ENCODE measurements around the gene SDHB. TPM values are rescaled to one million over a fixed set of nuclear protein-coding genes. Genes with fewer than 3 reads are reported as not detected.

Gene SDHB
- total RNA-seq, 2 experiments from 2014 or later: 105 to 106 TPM

GRCh38 chr1:17032741-17033140 is 21.1 kb downstream of the SDHB start:
- Histone ChIP-seq H2AFZ (ENCODE audit: low read length) (no peak overlapping the region), H3K4me2 (ENCODE audit: low read length) (no peak overlapping the region), H3K79me2 (ENCODE audit: insufficient read depth, low read depth, low read length) (peaks cover 6% of the 10 kb centered on the region; the same call in 1 of the 2 replicates), H3K4me3 (ENCODE audit: low read depth, low read length, poor library complexity, severe bottlenecking) (no peak overlapping the region), H3K9me2 (ENCODE audit: insufficient read depth, low read length) (no peaks in the 10 kb centered on the region), H3K9me3 (ENCODE audit: low read length) (no peaks in the 10 kb centered on the region), H4K20me1 (ENCODE audit: insufficient read depth, low read length) (no peaks in the 10 kb centered on the region), H3K4me1 (ENCODE audit: insufficient read depth, low read length, poor library complexity, severe bottlenecking) (no peaks in the 10 kb centered on the region), H3K36me3 (ENCODE audit: insufficient read depth, low read length) (peaks cover 80% of the 10 kb centered on the region), H3K27ac (ENCODE audit: low read depth, low read length, poor library complexity, severe bottlenecking) (no peak overlapping the region)
- intact Hi-C loops (cut with micrococcal nuclease; ENCODE audit: unreplicated experiment): loop anchor here (5.0 kb wide), 1 partner anchor 70 kb away; no protein-coding TSS in a partner anchor
- no TSS peak for BruUV-seq (replicated peaks)
- ChIA-PET POLR2A (no interaction called here), CTCF (ENCODE audit: unreplicated experiment) (no interaction called here)
- no peak for TF ChIP-seq EZH2phosphoT487 (IDR thresholded peaks at IDR 0.05; ENCODE audit: borderline replicate concordance, low read depth, low read length)
- TF ChIP-seq, protein P1, sequence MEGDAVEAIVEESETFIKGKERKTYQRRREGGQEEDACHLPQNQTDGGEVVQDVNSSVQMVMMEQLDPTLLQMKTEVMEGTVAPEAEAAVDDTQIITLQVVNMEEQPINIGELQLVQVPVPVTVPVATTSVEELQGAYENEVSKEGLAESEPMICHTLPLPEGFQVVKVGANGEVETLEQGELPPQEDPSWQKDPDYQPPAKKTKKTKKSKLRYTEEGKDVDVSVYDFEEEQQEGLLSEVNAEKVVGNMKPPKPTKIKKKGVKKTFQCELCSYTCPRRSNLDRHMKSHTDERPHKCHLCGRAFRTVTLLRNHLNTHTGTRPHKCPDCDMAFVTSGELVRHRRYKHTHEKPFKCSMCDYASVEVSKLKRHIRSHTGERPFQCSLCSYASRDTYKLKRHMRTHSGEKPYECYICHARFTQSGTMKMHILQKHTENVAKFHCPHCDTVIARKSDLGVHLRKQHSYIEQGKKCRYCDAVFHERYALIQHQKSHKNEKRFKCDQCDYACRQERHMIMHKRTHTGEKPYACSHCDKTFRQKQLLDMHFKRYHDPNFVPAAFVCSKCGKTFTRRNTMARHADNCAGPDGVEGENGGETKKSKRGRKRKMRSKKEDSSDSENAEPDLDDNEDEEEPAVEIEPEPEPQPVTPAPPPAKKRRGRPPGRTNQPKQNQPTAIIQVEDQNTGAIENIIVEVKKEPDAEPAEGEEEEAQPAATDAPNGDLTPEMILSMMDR (conservative IDR thresholded peaks at IDR 0.05; ENCODE audit: low read length): no peak
- DNase-seq (ENCODE audit: low spot score): no peak

DNA sequence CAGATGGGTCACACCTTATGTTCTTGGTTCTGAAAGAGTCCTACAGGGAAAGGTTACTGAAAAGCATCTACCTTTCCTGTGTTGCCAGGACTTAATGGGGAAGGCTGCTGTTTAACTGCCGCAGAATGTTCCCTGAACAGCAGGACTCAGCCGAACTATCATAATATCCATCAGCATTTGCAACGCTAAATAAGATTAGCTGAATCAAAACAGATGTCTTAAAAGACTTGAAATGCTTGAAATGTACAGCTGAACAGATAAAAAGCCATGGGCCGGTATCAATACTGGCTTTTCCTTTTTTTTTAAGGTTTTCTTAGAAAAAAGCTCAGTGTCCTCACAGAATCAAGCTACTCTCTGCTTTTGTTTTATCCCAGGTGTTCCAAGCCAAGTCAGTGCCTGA is 22.4 kb downstream of the SDHB start:
- intact Hi-C loops (cut with micrococcal nuclease; ENCODE audit: unreplicated experiment): loop anchor here (5.0 kb wide), 1 partner anchor 69 kb away; no protein-coding TSS in a partner anchor
- peaks cover 6% of the 10 kb centered on the region; the same call in 1 of the 2 replicates for H3K79me2 ChIP-seq (ENCODE audit: insufficient read depth, low read depth, low read length)
- CTCF ChIA-PET (ENCODE audit: unreplicated experiment): no interaction called here
- DNase-seq (ENCODE audit: low spot score): no peak
- TF ChIP-seq EZH2phosphoT487 (IDR thresholded peaks at IDR 0.05; ENCODE audit: borderline replicate concordance, low read depth, low read length): no peak
- TF ChIP-seq, protein P1 (conservative IDR thresholded peaks at IDR 0.05; ENCODE audit: low read length): no peak
- no peaks in the 10 kb centered on the region for H3K4me1 ChIP-seq (ENCODE audit: insufficient read depth, low read length, poor library complexity, severe bottlenecking)
- H3K27ac ChIP-seq (ENCODE audit: low read depth, low read length, poor library complexity, severe bottlenecking): no peak overlapping the region
- no peak overlapping the region for H3K4me3 ChIP-seq (ENCODE audit: low read depth, low read length, poor library complexity, severe bottlenecking)
- H3K9me3 ChIP-seq (ENCODE audit: low read length): no peaks in the 10 kb centered on the region
- POLR2A ChIA-PET: interaction anchor here (1.2 kb wide), 1 partner anchor 18 kb away, joined by 3 read pairs; no protein-coding TSS in a partner anchor
- no TSS peak for BruUV-seq (replicated peaks)
- no peaks in the 10 kb centered on the region for H3K9me2 ChIP-seq (ENCODE audit: insufficient read depth, low read length)
- no peaks in the 10 kb centered on the region for H4K20me1 ChIP-seq (ENCODE audit: insufficient read depth, low read length)
- H3K4me2 ChIP-seq (ENCODE audit: low read length): no peak overlapping the region
- H2AFZ ChIP-seq (ENCODE audit: low read length): no peak overlapping the region
- peaks cover 87% of the 10 kb centered on the region for H3K36me3 ChIP-seq (ENCODE audit: insufficient read depth, low read length)

GRCh38 chr1:17030206-17030605 is 23.6 kb downstream of the SDHB start:
- Histone ChIP-seq H3K79me2 (ENCODE audit: insufficient read depth, low read depth, low read length) (no peaks in the 10 kb centered on the region), H3K9me2 (ENCODE audit: insufficient read depth, low read length) (no peaks in the 10 kb centered on the region), H3K27ac (ENCODE audit: low read depth, low read length, poor library complexity, severe bottlenecking) (no peak overlapping the region), H3K36me3 (ENCODE audit: insufficient read depth, low read length) (peaks cover 91% of the 10 kb centered on the region), H3K4me1 (ENCODE audit: insufficient read depth, low read length, poor library complexity, severe bottlenecking) (no peaks in the 10 kb centered on the region), H3K9me3 (ENCODE audit: low read length) (no peaks in the 10 kb centered on the region), H2AFZ (ENCODE audit: low read length) (no peak overlapping the region), H3K4me2 (ENCODE audit: low read length) (no peak overlapping the region), H3K4me3 (ENCODE audit: low read depth, low read length, poor library complexity, severe bottlenecking) (no peak overlapping the region), H4K20me1 (ENCODE audit: insufficient read depth, low read length) (no peaks in the 10 kb centered on the region)
- no peak for DNase-seq (ENCODE audit: low spot score)
- no TSS peak for BruUV-seq (replicated peaks)
- CTCF ChIA-PET (ENCODE audit: unreplicated experiment): no interaction called here
- POLR2A ChIA-PET: no interaction called here
- no peak for TF ChIP-seq EZH2phosphoT487 (IDR thresholded peaks at IDR 0.05; ENCODE audit: borderline replicate concordance, low read depth, low read length)
- TF ChIP-seq, protein P1 (conservative IDR thresholded peaks at IDR 0.05; ENCODE audit: low read length): no peak
- intact Hi-C loops (cut with micrococcal nuclease; ENCODE audit: unreplicated experiment): loop anchor here (5.0 kb wide), 1 partner anchor 68 kb away; no protein-coding TSS in a partner anchor
